ENCODE data around the gene PCDHB3.
"Not testable (repeated sequence)": the region's sequence is repeated elsewhere in the genome, so short reads cannot be mapped to it uniquely, and the experiment has no call there.

PCDHB3 gene

DNA sequence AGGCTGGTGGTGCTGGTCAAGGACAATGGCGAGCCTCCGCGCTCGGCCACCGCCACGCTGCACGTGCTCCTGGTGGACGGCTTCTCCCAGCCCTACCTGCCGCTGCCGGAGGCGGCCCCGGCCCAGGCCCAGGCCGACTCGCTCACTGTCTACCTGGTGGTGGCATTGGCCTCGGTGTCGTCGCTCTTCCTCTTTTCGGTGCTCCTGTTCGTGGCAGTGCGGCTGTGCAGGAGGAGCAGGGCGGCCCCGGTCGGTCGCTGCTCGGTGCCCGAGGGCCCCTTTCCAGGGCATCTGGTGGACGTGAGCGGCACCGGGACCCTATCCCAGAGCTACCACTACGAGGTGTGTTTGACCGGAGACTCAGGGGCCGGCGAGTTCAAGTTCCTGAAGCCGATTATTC, 37.1 kb downstream of the PCDHB3 start:
- DNase-seq: not testable (repeated sequence)

DNA sequence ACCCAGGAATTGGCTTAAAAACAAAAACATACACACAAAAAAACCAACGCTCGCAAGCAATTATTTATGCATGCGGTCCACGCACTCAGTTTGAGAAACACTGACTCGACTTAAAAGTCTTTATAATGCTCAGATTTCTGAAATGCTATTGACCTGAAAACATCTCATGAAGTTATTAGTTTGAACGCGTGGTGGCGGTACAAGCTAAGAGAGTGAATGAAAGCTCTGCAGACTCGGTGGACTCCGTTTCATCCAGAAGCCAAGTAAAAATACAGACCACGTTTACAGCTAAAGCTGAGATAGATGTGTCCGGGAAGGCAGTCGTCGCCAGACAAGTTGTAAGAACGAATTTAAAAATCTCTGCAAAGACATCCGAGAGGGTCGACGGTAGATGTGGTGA, 49.5 kb downstream of the PCDHB3 start, which contains the start of gene PCDHB6:
TSS of gene PCDHB6 (plus strand) at position 246 of the 400 bp plus-strand sequence. CDS start 201 bp downstream, outside the sequence.
- no peak for DNase-seq

DNA sequence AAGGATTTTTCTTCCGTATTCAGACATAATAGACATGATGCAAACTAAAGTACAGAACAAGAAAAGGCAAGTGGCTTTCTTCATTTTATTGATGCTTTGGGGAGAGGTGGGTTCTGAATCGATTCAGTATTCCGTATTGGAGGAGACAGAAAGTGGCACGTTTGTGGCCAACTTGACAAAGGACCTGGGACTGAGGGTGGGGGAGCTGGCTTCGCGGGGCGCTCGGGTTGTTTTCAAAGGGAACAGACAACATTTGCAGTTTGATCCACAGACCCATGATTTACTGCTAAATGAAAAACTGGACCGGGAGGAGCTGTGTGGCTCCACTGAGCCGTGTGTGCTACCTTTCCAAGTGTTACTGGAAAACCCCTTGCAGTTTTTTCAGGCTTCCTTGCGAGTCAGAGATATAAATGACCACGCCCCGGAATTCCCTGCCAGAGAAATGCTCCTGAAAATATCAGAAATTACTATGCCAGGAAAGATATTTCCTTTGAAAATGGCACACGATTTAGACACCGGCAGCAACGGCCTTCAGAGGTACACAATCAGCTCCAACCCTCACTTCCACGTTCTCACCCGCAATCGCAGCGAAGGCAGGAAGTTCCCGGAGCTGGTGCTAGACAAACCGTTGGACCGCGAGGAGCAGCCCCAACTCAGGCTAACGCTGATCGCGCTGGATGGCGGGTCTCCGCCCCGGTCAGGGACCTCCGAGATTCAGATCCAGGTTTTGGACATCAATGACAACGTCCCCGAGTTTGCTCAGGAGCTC, 50.1 kb downstream of the PCDHB3 start:
- no peak for DNase-seq

DNA sequence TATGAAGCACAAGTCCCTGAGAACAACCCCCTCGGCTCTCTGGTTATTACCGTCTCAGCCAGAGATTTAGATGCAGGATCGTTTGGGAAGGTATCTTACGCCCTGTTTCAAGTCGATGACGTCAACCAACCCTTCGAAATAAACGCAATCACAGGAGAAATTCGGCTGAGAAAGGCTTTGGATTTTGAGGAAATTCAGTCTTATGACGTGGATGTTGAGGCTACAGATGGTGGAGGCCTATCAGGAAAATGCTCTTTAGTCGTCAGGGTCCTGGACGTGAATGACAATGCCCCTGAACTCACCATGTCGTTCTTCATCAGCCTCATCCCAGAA, 50.7 kb downstream of the PCDHB3 start:
- DNase-seq: no peak

GRCh38 chr5:141151632-141152031, 51.4 kb downstream of the PCDHB3 start:
- DNase-seq: not testable (repeated sequence)

GRCh38 chr5:141152096-141152495, 51.8 kb downstream of the PCDHB3 start:
- not testable (repeated sequence) for DNase-seq

All from NCI-H1092 (cell line).